Peyer's patch (tissue), 4 donors: Measurements from ENCODE around the gene BAIAP2L1.

ENCODE experiments used
- POLR2A ChIP-seq, 2 donors: fragments of 450-650 bp; IDR thresholded peaks; one replicate each; pipeline ENCODE4 v1.5.1; 2017; ENCODE audit warnings: antibody characterized with exemption in 2 of 2, mild to moderate bottlenecking in 2 of 2, moderate library complexity in 2 of 2
- TF ChIP-seq, protein P1 (sequence below), 6 experiments: fragments of 450-650 bp in 4 of 6; fragments of 200-600 bp in 2 of 6; sonication (generic) in 1 of 6; IDR thresholded peaks; one replicate each; pipeline ENCODE4 v1.5.1; 2017 to 2019; ENCODE audit warnings: antibody characterized with exemption in 6 of 6, mild to moderate bottlenecking in 3 of 6, moderate library complexity in 1 of 6

DNA sequence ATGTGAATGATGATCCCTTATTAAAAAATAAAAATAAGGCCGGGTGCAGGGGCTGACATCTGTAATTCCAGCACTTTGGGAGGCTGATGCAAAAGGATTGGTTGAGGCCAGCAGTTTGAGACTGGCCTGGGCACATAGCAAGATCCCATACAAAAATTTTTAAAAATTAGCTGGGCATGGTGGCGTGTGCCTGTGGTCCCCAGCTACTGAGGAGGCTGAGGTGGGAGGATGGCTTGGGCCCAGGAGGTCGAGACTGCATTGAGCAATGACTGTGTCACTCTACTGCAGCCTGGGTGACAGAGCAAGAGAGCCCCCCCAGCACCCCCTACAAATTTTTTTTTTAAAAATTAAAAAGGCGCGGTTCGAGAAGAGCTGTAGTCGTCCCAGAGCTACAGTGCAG is 120.6 kb downstream of the BAIAP2L1 start:
- TF ChIP-seq, protein P1, sequence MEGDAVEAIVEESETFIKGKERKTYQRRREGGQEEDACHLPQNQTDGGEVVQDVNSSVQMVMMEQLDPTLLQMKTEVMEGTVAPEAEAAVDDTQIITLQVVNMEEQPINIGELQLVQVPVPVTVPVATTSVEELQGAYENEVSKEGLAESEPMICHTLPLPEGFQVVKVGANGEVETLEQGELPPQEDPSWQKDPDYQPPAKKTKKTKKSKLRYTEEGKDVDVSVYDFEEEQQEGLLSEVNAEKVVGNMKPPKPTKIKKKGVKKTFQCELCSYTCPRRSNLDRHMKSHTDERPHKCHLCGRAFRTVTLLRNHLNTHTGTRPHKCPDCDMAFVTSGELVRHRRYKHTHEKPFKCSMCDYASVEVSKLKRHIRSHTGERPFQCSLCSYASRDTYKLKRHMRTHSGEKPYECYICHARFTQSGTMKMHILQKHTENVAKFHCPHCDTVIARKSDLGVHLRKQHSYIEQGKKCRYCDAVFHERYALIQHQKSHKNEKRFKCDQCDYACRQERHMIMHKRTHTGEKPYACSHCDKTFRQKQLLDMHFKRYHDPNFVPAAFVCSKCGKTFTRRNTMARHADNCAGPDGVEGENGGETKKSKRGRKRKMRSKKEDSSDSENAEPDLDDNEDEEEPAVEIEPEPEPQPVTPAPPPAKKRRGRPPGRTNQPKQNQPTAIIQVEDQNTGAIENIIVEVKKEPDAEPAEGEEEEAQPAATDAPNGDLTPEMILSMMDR (IDR thresholded peaks at IDR 0.05): no peak
- no peak for TF ChIP-seq POLR2A (IDR thresholded peaks at IDR 0.05)
